Glutamatergic neuron (in vitro differentiated cells): ENCODE data around the gene DDIAS. TPM values are rescaled to one million over a fixed set of nuclear protein-coding genes. Genes with fewer than 3 reads are reported as not detected.

Source experiments
- DNase-seq: peaks from one replicate; pipeline ENCODE4 v3.0.0; 2022
- H3K27ac Mint-ChIP-seq: one replicate; pipeline ENCODE4 v1.8.0; 2020; ENCODE audit warnings: mild to moderate bottlenecking, mixed read lengths, inconsistent platforms; ENCODE audit not compliant: unreplicated experiment
- H3K27me3 Mint-ChIP-seq: one replicate; pipeline ENCODE4 v1.8.0; 2020; ENCODE audit warnings: mild to moderate bottlenecking, moderate library complexity, mixed read lengths, inconsistent platforms; ENCODE audit not compliant: unreplicated experiment
- H3K36me3 Mint-ChIP-seq: one replicate; pipeline ENCODE4 v1.8.0; 2020; ENCODE audit warnings: mild to moderate bottlenecking, mixed read lengths, inconsistent platforms; ENCODE audit not compliant: unreplicated experiment
- H3K4me1 Mint-ChIP-seq: one replicate; pipeline ENCODE4 v1.8.0; 2020; ENCODE audit warnings: mild to moderate bottlenecking, low read depth, mixed read lengths, inconsistent platforms; ENCODE audit not compliant: unreplicated experiment
- H3K4me3 Mint-ChIP-seq: one replicate; pipeline ENCODE4 v1.8.0; 2020; ENCODE audit warnings: mild to moderate bottlenecking, mixed read lengths, inconsistent platforms; ENCODE audit not compliant: unreplicated experiment
- H3K9me3 Mint-ChIP-seq: one replicate; pipeline ENCODE4 v1.8.0; 2020; ENCODE audit warnings: mild to moderate bottlenecking, moderate library complexity, mixed read lengths, inconsistent platforms; ENCODE audit not compliant: unreplicated experiment
- total RNA-seq: library from RNA; stranded (reverse); fragmentation: NEBNext Ultra II Directional; extraction: Animal tissue kit (Norgen Biotek cat#: 25700); gene quantifications from one replicate; pipeline ENCODE4 v1.2.1, GENCODE V29; 2021; ENCODE audit not compliant: unreplicated experiment
- TF ChIP-seq, protein P1 (sequence below): fragments of 200-600 bp; sonication (generic); IDR thresholded peaks from one replicate; pipeline ENCODE4 v1.5.0; 2021; ENCODE audit not compliant: partially characterized antibody, unreplicated experiment

Gene DDIAS
- total RNA-seq, 1 donor from 2014 or later, result 2.0 TPM

DNA sequence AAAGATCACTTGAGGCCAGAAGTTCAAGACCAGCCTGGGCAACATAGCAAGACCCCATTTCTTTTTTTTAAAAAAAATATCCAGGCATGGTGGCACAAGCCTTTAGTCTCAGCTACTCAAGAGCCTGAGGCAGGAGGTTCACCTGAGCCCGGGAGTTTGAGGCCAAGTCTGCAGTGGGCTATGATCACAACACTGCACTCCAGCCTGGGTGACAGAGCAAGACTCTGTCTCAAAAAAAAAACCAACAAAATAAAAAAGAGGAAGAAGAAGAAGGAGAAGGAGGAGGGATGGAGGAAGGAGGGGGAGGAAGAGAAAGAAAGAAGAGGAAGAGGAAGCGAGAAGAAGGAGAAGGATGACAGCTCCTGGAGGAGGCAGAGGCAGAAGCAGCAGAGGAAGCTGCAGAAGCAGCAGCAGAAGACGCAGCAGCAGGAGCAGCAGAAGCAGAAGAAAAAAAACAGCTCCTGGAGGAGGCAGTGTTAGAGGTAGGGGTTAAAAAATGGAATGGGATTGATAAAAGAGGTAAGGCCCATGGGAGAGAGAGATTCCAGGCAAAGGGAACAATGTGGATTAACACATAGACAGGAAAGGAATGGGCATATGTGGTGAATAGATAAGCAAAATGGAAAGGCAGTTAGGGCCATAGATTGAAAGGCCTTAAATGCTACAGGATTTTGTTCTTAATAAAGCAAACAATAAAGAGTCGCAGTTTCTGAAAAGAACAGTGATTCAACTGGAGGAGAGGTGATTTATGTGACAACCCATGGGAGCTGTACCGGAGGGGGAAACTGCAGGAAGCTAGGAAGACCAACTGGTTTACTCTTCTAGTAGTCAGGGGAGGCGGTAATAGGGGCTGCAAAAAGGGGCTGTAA is 12.2 kb upstream of the DDIAS start:
- no peaks in the 10 kb centered on the region for H3K36me3 Mint-ChIP-seq
- H3K9me3 Mint-ChIP-seq, result no peaks in the 10 kb centered on the region
- no peaks in the 10 kb centered on the region for H3K4me1 Mint-ChIP-seq
- TF ChIP-seq, protein P1, sequence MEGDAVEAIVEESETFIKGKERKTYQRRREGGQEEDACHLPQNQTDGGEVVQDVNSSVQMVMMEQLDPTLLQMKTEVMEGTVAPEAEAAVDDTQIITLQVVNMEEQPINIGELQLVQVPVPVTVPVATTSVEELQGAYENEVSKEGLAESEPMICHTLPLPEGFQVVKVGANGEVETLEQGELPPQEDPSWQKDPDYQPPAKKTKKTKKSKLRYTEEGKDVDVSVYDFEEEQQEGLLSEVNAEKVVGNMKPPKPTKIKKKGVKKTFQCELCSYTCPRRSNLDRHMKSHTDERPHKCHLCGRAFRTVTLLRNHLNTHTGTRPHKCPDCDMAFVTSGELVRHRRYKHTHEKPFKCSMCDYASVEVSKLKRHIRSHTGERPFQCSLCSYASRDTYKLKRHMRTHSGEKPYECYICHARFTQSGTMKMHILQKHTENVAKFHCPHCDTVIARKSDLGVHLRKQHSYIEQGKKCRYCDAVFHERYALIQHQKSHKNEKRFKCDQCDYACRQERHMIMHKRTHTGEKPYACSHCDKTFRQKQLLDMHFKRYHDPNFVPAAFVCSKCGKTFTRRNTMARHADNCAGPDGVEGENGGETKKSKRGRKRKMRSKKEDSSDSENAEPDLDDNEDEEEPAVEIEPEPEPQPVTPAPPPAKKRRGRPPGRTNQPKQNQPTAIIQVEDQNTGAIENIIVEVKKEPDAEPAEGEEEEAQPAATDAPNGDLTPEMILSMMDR, result no peak
- H3K27me3 Mint-ChIP-seq, result peaks cover 3% of the 10 kb centered on the region
- H3K4me3 Mint-ChIP-seq, result no peak overlapping the region
- no peak for DNase-seq
- H3K27ac Mint-ChIP-seq, result no peak overlapping the region

DNA sequence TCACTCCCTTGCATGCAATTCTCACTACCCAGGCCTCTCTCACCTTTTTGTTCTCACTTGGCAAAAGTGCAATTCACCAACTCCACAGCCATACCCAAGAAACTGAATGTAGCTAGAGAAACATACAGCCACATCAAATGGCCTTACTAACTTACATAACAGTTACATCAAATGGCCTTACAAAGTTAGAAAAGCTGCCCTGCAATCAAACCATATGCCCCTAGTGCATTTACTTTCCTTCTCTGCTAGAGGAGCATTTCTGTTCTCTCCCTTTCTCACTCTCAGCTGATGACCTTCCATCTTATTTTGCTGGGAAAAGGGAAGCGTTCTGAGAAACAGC is 11.6 kb upstream of the DDIAS start:
- H3K4me3 Mint-ChIP-seq, result no peak overlapping the region
- no peaks in the 10 kb centered on the region for H3K9me3 Mint-ChIP-seq
- H3K4me1 Mint-ChIP-seq, result no peaks in the 10 kb centered on the region
- no peaks in the 10 kb centered on the region for H3K36me3 Mint-ChIP-seq
- H3K27me3 Mint-ChIP-seq, result peaks cover 3% of the 10 kb centered on the region
- DNase-seq, result no peak
- TF ChIP-seq, protein P1, result no peak
- H3K27ac Mint-ChIP-seq, result no peak overlapping the region

DNA sequence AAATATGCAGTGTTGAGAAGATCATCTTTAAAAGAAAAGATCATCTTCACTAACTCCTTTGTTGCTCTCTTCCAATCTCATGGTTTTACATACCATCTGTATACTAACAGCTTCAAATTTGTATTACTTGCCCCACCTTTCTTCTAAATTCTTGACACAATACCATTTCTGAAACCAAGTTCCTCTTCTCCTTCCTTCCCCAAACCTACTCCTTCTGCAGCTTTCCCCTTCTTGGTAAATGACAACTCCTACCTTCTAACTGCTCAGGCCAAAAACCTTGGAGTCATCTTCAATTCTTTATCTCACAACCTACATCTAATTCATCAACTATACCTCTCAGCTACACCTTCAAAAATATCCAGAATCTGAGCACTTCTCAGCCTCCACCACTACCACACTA is 10.6 kb upstream of the DDIAS start:
- H3K36me3 Mint-ChIP-seq, result no peaks in the 10 kb centered on the region
- no peaks in the 10 kb centered on the region for H3K4me1 Mint-ChIP-seq
- no peak overlapping the region for H3K4me3 Mint-ChIP-seq
- TF ChIP-seq, protein P1, result no peak
- H3K27me3 Mint-ChIP-seq, result peaks cover 3% of the 10 kb centered on the region
- no peaks in the 10 kb centered on the region for H3K9me3 Mint-ChIP-seq
- DNase-seq, result no peak
- no peak overlapping the region for H3K27ac Mint-ChIP-seq

DNA sequence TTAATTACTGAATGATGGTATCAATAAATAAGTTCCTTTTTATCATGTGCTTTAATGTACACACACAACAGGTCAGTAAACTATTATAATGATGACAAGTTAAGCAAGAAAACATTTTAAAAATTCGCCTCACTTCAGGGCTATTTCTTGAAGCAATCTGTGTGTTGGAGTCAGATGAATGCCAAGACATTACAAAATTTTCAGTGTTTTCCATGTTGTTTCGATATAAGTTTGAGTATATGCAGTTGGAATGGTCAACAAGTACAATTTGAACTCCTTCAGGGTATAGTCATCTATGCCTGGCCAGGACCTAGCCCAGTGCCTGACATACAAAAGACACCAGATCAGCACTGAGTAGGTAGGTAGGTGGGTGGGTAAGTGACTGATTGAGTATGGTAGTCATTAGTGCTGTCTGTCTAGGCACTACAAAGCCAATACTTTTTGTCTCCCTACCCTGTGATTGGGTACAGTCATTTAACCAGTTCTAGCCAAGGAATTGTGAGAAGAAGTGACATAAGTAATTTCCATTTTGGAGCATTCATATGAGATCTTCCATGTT is 8.8 kb upstream of the DDIAS start:
- TF ChIP-seq, protein P1, result no peak
- no peak for DNase-seq
- H3K9me3 Mint-ChIP-seq, result no peaks in the 10 kb centered on the region
- no peak overlapping the region for H3K27ac Mint-ChIP-seq
- no peaks in the 10 kb centered on the region for H3K27me3 Mint-ChIP-seq
- H3K4me3 Mint-ChIP-seq, result no peak overlapping the region
- no peaks in the 10 kb centered on the region for H3K4me1 Mint-ChIP-seq
- H3K36me3 Mint-ChIP-seq, result no peaks in the 10 kb centered on the region

DNA sequence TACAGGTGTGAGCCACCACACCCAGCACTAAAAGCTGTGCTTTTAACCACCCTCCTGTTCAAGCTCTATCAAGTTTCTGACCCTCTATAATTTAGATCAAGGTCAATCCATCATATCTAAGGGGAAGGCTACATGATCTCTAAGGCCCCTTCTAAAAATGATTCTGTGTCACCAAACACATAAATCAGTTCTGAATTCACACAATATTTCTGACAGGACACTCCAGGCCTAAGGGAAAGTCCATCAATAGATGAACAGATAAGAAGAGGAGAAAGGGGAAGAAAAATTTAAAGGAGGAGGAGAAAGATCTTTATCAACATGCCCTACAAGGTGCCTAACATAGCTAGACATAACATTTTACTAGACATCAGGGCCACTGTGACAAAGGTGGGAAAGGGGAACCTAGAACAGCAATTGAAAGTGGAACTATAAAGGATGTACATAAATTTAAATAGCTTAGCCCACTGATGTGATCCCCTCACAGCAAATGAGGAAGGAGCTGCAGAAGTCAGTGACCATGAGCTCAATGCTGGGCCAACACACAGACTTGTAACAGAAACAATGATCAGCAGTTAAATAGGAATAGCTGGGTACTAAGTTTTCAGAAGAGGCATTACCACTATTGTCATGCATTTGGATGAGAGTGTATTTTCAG is 6.0 kb upstream of the DDIAS start:
- Mint-ChIP-seq H3K4me3 (no peak overlapping the region), H3K9me3 (peaks cover 3% of the 10 kb centered on the region), H3K27ac (no peak overlapping the region), H3K4me1 (peaks cover 8% of the 10 kb centered on the region), H3K27me3 (peaks cover 2% of the 10 kb centered on the region), H3K36me3 (no peaks in the 10 kb centered on the region)
- DNase-seq, result no peak
- TF ChIP-seq, protein P1, result no peak
